ENCODE data around the gene CES3.

DNA sequence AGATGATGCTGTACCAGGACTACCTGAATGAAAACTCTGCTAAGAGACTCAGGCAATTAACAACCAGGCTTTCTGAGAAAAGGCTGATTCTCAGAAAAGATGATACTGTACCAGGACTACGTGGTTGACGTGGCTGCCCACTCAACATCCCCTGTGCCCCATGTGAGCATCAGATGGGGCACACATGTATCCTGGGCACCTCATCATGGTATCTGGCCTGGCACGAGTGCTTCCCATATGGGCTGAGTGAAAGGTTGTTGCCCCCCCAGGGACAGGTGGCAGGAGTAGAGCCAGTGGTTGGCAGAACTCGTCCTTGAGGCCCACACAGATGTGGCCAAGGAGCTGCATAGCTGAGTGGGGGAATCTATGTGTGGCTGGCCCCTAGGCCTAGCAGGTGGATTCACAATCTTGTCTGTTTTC, 23.8 kb downstream of the CES3 start:
- TF ChIP-seq, protein P1, sequence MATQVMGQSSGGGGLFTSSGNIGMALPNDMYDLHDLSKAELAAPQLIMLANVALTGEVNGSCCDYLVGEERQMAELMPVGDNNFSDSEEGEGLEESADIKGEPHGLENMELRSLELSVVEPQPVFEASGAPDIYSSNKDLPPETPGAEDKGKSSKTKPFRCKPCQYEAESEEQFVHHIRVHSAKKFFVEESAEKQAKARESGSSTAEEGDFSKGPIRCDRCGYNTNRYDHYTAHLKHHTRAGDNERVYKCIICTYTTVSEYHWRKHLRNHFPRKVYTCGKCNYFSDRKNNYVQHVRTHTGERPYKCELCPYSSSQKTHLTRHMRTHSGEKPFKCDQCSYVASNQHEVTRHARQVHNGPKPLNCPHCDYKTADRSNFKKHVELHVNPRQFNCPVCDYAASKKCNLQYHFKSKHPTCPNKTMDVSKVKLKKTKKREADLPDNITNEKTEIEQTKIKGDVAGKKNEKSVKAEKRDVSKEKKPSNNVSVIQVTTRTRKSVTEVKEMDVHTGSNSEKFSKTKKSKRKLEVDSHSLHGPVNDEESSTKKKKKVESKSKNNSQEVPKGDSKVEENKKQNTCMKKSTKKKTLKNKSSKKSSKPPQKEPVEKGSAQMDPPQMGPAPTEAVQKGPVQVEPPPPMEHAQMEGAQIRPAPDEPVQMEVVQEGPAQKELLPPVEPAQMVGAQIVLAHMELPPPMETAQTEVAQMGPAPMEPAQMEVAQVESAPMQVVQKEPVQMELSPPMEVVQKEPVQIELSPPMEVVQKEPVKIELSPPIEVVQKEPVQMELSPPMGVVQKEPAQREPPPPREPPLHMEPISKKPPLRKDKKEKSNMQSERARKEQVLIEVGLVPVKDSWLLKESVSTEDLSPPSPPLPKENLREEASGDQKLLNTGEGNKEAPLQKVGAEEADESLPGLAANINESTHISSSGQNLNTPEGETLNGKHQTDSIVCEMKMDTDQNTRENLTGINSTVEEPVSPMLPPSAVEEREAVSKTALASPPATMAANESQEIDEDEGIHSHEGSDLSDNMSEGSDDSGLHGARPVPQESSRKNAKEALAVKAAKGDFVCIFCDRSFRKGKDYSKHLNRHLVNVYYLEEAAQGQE (IDR thresholded peaks at IDR 0.05): no peak
- TF ChIP-seq, protein P2, sequence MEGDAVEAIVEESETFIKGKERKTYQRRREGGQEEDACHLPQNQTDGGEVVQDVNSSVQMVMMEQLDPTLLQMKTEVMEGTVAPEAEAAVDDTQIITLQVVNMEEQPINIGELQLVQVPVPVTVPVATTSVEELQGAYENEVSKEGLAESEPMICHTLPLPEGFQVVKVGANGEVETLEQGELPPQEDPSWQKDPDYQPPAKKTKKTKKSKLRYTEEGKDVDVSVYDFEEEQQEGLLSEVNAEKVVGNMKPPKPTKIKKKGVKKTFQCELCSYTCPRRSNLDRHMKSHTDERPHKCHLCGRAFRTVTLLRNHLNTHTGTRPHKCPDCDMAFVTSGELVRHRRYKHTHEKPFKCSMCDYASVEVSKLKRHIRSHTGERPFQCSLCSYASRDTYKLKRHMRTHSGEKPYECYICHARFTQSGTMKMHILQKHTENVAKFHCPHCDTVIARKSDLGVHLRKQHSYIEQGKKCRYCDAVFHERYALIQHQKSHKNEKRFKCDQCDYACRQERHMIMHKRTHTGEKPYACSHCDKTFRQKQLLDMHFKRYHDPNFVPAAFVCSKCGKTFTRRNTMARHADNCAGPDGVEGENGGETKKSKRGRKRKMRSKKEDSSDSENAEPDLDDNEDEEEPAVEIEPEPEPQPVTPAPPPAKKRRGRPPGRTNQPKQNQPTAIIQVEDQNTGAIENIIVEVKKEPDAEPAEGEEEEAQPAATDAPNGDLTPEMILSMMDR (IDR thresholded peaks at IDR 0.05): no peak
- no peak for TF ChIP-seq HDAC2 (IDR thresholded peaks at IDR 0.05)
- TF ChIP-seq, protein P3, sequence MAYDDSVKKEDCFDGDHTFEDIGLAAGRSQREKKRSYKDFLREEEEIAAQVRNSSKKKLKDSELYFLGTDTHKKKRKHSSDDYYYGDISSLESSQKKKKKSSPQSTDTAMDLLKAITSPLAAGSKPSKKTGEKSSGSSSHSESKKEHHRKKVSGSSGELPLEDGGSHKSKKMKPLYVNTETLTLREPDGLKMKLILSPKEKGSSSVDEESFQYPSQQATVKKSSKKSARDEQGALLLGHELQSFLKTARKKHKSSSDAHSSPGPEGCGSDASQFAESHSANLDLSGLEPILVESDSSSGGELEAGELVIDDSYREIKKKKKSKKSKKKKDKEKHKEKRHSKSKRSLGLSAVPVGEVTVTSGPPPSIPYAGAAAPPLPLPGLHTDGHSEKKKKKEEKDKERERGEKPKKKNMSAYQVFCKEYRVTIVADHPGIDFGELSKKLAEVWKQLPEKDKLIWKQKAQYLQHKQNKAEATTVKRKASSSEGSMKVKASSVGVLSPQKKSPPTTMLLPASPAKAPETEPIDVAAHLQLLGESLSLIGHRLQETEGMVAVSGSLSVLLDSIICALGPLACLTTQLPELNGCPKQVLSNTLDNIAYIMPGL (CRISPR knock-in tag; IDR thresholded peaks at IDR 0.05; ENCODE audit: borderline replicate concordance): no peak
- TF ChIP-seq MYC (IDR thresholded peaks at IDR 0.05; ENCODE audit: borderline replicate concordance, low read length): no peak
- no peak for TF ChIP-seq POLR2A (IDR thresholded peaks at IDR 0.05; ENCODE audit: low read length)
- no peak for TF ChIP-seq RFX5 (IDR thresholded peaks at IDR 0.05)
- TF ChIP-seq SMC3 (IDR thresholded peaks at IDR 0.05): no peak
- no peak for TF ChIP-seq EP300 (IDR thresholded peaks at IDR 0.05)
- TF ChIP-seq MAZ (IDR thresholded peaks at IDR 0.05; ENCODE audit: borderline replicate concordance, low read depth, low read length): no peak
- no peak for TF ChIP-seq PHF8 (IDR thresholded peaks at IDR 0.05; ENCODE audit: borderline replicate concordance, low read depth)
- no peak for TF ChIP-seq ESRRA (IDR thresholded peaks at IDR 0.05; ENCODE audit: borderline replicate concordance, low read length)
